Transverse colon (tissue), 3 donors: Measurements from ENCODE around the gene HTR2C.

Experiments
- POLR2A ChIP-seq: fragments of 450-650 bp; IDR thresholded peaks from one replicate; pipeline ENCODE4 v1.6.1; 2016; ENCODE audit warnings: antibody characterized with exemption, mild to moderate bottlenecking, moderate library complexity
- TF ChIP-seq, protein P1 (sequence below), 5 experiments: fragments of 200-600 bp in 3 of 5; fragments of 450-650 bp in 2 of 5; sonication (generic) in 3 of 5; IDR thresholded peaks; 1 replicate in 2 of 5; 2 replicates in 3 of 5; pipeline ENCODE4 v1.5.1; 2016 to 2017; ENCODE audit warnings: antibody characterized with exemption in 5 of 5, inconsistent platforms in 3 of 5, mild to moderate bottlenecking in 2 of 5, moderate library complexity in 1 of 5

DNA sequence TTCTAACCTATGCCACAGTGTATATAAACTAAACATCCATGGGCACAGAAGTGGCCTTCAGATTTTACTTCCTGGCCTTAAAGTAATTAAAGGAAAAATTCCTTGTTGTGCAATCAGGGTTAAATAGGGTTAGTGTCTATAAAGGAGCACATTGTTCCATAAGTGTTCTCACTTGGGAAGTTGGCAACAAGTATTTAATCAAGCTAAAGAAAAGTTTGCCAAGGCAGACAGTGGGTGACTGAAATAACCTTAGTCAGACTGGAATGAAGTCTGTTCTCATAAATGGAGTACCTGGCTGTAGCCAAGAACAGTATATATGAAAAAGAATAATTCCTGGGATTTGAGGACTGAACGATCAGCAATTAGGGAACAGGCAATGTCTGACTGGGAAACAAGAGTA is 213.6 kb downstream of the HTR2C start:
- TF ChIP-seq, protein P1, sequence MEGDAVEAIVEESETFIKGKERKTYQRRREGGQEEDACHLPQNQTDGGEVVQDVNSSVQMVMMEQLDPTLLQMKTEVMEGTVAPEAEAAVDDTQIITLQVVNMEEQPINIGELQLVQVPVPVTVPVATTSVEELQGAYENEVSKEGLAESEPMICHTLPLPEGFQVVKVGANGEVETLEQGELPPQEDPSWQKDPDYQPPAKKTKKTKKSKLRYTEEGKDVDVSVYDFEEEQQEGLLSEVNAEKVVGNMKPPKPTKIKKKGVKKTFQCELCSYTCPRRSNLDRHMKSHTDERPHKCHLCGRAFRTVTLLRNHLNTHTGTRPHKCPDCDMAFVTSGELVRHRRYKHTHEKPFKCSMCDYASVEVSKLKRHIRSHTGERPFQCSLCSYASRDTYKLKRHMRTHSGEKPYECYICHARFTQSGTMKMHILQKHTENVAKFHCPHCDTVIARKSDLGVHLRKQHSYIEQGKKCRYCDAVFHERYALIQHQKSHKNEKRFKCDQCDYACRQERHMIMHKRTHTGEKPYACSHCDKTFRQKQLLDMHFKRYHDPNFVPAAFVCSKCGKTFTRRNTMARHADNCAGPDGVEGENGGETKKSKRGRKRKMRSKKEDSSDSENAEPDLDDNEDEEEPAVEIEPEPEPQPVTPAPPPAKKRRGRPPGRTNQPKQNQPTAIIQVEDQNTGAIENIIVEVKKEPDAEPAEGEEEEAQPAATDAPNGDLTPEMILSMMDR (IDR thresholded peaks at IDR 0.05): no peak
- TF ChIP-seq POLR2A: no peak
